Left hindlimb (tissue), 1 donor: Measurements from ENCODE around the gene CCL17.
A peak's percentile ranks its signal among the peaks of the same experiment; 100 is the strongest.
"Not testable (repeated sequence)": the region's sequence is repeated elsewhere in the genome, so short reads cannot be mapped to it uniquely, and the experiment has no call there.

Experiments used
- DNase-seq: peaks from one replicate; pipeline ENCODE4 v3.0.0-alpha.2; 2018

The CCL17 gene

DNA sequence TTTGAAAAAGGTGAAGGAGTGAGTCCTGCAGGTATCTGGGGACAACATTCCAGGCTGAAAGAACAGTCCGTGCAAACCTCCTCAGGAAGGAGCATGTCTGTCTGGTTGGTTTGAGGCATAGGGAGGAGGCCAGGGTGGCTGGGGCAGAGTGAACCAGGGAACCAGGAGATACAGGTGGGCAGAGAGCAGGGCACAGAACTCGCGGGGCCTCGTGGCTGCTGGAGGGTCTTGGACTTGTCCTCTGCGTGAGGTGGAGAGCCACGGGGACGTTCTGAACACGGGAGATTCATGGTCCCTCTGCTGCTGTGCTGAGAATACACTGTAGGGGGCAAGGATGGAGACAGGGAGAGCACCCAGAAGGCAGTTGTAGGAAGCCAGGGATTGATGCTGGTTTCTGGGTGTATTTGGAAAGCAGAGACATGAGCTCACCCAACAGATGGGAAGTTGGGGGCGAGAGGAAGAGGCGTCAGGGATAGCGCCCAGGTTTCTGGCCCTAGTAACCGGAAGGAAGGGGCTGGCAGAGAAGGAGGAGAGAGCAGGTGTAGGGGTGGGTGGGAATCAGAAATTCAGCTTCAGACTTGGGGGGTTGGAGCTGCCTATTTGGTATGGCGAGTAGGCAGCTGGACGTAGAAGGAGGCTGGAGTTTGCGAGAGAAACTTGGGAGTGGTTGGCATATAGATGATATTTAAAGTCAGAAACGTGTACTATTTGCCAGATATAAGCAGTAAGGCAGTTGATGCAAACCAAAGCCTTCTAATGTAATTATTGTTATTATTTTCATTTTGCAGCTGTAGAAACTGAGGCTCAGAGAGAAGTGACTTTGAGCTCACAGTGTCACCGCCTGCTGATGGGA lies at the start of gene CCL17:
CCL17 (plus strand) TSS at position 803 of the 853 bp plus-strand sequence. CDS start 9,166 bp downstream, outside the sequence.
- no peak for DNase-seq

DNA sequence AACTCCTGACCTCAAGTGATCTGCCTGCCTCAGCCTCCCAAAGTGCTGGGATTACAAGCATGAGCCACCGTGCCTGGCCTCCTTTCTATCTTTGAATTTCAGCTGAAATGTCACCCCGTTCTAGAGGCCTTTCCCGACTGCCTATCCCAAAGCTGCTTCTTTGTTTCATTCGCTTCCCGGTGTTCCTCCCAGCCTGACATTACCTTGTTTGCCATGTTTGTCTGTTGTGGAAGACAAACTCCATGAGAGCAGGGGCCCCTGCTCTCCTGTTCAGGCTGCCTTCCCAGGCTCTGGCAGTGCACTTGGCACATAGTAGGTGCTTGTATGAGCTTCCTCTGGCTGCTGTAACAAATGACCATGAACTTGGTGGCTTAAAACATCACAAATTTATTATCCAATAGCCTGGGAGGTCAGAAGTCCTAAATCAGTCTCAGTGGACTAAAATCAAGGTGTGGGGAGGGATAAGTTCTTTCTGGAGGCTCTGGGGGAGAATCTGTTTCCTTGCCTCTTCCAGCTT lies 48.6 kb upstream of the CCL17 start:
- DNase-seq, result no peak

GRCh38 chr16:57356547-57356946 lies 48.0 kb upstream of the CCL17 start:
- DNase-seq, result no peak

GRCh38 chr16:57357330-57358085 lies 47.1 kb upstream of the CCL17 start:
- DNase-seq, result no peak

DNA sequence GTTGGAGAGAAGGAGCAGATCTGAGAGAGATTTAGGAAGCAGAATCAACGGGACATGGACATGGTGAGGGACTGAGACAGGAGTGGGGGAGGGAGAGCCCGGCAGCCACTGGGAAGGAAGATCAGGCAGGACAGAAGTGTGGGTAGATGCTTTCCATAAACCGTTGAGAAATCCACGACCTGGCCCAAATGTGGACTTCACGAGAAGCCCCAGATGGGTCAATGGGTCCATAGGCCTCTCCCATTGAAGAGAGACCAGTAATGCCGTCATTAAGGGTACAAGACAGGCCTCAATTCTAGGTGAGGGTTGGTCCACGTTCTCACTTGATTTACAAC lies 46.5 kb upstream of the CCL17 start:
- DNase-seq, result no peak

- no peak for DNase-seq
These were observed 46.0 kb upstream of the CCL17 start, which contains the start of gene CCL22 for GRCh38 chr16:57358527-57359095. TSS of gene CCL22 (plus strand) at chr16:57358783. CDS start at chr16:57358817, 34 bp downstream.

DNA sequence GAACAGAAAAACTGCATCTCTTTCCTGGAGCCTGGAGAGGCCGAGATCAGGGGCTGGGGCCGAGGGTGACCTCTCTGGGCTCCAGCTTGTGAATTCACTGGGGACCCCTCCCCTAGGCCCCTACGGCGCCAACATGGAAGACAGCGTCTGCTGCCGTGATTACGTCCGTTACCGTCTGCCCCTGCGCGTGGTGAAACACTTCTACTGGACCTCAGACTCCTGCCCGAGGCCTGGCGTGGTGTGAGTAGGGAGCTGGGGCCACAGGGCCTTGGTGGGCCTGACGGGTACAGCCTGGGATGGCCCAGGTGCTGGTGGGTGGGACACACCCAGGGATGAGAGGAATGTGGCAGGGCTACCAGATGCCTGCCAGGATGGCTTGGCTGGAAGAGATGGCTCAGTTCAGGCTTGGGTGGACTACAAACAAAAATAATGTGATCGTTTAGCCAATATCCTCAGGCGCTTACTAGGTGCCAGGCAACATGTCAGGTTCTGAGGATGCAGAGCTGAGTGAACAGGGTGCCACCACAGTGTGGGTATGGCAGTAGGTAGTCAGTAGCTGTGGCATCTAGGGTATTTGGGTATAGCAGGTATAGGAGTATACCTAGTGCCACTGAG lies 44.1 kb upstream of the CCL17 start:
- no peak for DNase-seq

- no peak for DNase-seq
These were observed 43.2 kb upstream of the CCL17 start for GRCh38 chr16:57361404-57361803.

- no peak for DNase-seq
These were observed 40.4 kb upstream of the CCL17 start for GRCh38 chr16:57364143-57364542.

DNA sequence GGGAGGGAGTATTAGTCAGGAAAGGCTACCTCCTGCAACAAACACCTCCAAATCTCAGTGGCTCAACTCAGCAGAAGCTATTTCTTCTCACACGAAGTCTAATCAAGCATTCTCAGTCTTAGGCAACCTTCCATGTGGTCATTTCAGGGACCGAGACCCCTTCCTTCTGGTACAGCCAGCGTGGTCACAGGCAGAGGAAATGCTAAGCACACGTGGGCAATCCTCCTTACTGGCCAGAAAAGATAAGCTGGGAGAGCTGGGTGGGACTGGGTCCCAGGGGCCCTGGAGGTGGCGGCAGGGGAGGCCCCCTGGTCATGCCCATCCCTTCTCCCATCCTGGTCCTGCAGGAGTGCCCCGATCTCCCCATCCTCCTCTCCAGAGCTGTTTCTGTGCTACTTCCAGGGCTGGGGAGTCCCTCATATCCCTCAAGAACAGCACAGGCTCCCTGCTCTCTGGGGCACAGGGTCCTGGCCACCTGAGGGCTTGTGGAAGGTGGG lies 38.0 kb upstream of the CCL17 start:
- DNase-seq, result no peak

DNA sequence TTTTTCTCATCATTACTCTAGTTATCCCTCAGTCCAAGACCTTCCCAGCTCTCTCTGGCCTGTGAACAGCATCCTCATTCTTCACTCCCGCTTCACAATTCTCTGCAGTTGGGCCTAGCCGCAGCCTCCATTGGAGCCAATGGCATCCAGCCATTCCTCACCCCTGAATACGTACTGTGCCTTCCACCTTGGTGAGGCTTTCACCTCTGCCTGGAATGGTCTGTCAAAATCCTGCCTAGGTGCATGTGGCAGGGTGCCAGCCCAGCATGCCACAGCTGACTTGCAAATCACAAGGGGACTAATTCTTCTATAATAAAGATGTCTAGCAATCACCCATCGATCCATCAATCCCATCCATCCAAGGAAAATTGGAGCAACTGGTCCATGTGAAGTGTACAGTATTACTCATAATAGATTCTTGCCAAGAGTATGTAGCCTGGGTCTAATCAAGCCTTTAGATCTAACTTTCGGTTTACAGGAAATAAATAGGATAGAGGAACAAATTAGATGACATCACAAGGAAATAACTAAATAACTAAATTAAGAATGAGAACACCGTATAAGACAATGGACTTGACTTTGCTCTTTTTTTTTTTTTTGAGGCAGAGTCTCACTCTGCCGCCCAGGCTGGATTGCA lies 37.3 kb upstream of the CCL17 start:
- DNase-seq, result no peak

DNA sequence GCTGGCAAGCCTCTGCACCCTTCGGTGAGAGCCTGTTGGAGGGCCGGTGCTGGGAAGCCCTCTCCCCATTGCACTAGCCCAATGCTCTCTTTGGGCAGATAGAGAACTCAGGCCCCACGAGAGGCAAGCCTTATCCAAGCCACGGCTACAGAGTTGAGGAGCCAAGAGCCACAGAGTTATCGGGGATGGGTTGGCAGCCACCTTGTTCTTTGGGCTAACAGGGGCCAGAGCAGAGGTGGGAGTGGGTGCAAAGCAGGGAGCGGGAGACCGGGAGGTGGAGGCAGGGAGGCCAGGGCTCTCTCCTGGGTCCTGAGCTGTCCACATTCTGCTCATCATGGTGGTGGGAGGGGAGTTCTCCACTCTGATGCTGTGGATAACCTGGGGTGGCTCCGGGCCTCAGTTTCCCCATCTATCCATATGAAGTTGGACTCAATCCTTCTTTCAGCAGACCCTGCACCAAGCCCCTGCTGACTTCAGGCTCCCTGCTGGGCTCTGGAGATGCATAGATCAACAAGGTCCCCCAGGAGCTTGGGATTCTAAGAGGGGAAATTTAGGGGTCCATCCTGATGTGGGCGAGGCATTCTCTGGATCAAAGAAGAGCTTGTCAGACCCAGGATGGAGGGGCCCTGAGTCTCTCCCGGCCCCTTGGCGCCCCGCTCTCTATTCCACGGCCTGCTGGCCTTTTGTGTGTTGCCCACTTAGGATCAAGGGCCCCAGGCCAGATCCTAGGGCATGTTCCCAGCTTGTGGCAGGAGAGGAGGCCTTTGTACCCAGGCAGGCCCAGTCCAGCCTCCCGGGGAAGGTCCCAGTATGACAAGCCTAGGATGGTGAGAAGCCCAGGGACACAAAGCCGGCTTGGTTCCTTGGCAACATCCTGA lies 32.8 kb upstream of the CCL17 start:
- no peak for DNase-seq

GRCh38 chr16:57372372-57373116 lies 32.0 kb upstream of the CCL17 start, which contains the start of gene CX3CL1:
TSS of gene CX3CL1 (plus strand) at chr16:57372490. CDS start at chr16:57372569, 79 bp downstream.
- peak; percentile 88 for DNase-seq

DNA sequence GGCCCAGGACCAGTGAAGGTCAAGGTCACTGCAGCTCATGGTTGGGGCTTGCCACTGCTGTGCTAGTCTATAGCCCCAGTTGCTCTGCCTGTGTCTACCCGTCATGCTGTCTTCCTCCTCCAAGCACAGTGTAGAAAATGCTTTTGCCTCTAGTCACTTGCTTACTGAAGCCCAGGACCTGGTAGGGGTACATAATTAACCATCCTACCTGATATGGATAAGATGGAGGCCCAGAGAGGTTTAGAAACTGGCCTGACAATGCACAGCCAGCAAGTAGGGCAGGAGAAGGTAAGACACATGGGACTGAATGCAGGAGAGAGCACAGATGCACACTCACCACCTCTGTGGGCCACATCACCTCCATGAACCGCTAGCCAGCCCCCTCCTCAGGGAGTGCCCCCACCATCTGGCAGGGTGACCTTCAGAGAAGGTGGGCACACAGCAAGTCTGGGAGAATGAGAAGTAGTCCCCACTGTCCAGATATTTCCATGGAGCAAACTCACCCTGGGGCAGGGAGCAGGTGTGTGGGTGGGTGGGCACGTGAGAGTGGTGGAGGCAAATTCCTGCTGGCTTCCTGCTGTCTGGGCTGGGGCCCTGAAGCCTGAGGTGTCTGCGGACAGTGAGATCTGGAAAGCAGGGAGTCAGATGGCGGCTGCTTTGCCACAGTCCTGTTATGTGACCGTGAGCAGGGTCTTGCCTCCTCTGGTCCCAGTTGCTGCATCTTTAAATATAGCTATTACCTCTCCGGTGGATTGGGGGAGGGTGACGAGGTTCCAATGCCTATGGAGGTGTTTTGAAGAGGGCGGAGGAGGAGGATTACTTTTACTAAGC lies 31.2 kb upstream of the CCL17 start:
- DNase-seq, result no peak

DNA sequence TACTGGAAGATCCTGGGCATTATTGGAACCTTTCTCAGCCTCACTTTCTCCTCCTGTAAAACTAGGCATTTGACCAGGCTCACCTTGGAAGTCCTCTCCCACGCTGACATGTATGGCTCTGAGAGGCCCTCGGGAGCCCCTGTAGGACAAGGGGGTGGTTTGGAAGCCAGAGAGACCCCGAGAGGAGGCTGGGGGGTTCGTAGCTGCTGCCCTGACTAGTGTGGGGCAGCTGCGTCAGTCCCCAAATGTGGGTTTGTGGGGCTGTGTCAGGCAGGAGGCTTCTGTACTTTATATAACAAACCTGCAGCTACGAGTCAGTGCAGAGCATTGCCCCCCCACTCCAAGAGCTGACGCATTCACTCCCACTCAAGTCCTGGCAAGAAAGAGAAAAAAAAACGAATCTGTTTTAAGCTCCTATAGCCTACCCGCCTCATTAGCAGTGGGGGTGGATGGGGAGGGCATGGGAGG lies 30.5 kb upstream of the CCL17 start:
- no peak for DNase-seq

DNA sequence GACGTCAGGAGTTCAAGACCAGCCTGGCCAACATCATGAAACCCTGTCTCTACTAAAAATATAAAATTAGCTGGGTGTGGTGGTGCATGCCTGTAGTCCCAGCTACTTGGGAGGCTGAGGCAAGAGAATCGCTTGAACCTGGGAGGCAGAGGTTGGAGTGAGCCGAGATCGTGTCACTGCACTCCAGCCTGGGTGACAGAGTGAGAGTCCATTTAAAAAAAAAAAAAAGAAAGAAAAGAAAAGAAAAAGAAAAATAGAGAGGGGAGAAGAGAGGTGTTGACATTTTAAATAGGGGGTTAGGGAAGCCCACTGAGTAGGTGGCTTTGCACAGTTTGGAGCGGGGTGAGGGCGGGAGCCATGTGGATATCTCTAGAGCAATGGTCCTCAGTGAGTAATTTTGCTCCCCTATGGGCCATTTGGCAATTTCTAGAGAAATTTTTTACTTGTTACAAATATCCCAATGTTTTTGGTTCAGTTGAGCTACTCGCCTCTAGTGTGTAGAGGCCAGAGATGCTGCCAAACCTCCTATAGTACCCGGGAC lies 29.6 kb upstream of the CCL17 start:
- not testable (repeated sequence) for DNase-seq

- DNase-seq, result no peak
These were observed 28.2 kb upstream of the CCL17 start for GRCh38 chr16:57376313-57376818.

- DNase-seq, result no peak
These were observed 27.3 kb upstream of the CCL17 start for GRCh38 chr16:57377080-57377841.
